Esophagus muscularis mucosa (tissue), 4 donors: ENCODE data around the gene ABI2.

Experiments
- EP300 ChIP-seq: sonication (generic); formaldehyde crosslinking; IDR thresholded peaks from one replicate; pipeline ENCODE4 v1.6.1; 2017; ENCODE audit warnings: antibody characterized with exemption
- POLR2A ChIP-seq: fragments of 450-650 bp; IDR thresholded peaks from one replicate; pipeline ENCODE4 v1.6.1; 2017; ENCODE audit warnings: antibody characterized with exemption, moderate library complexity, mild to moderate bottlenecking, low read depth
- POLR2AphosphoS5 ChIP-seq, 2 donors: sonication (generic); formaldehyde crosslinking; IDR thresholded peaks; one replicate each; pipeline ENCODE4 v1.6.1; 2017; ENCODE audit warnings: antibody characterized with exemption in 2 of 2
- TF ChIP-seq, protein P1 (sequence below), 3 experiments: fragments of 200-600 bp in 2 of 3; fragments of 450-650 bp in 1 of 3; sonication (generic) in 2 of 3; IDR thresholded peaks; one replicate each; pipeline ENCODE4 v1.5.1; 2017 to 2019; ENCODE audit warnings: antibody characterized with exemption in 3 of 3, mild to moderate bottlenecking in 2 of 3, moderate library complexity in 1 of 3

DNA sequence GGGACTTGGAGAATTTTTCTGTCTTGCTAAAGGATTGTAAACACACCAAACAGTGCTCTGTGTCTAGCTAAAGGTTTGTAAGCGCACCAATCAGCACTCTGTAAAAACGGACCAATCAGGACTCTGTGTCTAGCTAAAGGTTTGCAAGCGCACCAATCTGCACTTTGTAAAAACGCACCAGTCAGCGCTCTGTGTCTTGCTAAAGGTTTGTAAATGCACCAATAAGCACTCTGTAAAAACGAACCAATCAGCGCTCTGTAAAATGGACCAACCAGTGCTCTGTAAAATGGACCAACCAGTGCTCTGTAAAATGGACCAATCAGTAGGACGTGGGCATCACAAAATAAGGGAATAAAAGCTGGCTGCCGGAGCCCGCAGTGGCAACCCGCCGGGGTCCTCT lies 16.5 kb downstream of the ABI2 start:
- TF ChIP-seq EP300, result no peak
- TF ChIP-seq, protein P1, sequence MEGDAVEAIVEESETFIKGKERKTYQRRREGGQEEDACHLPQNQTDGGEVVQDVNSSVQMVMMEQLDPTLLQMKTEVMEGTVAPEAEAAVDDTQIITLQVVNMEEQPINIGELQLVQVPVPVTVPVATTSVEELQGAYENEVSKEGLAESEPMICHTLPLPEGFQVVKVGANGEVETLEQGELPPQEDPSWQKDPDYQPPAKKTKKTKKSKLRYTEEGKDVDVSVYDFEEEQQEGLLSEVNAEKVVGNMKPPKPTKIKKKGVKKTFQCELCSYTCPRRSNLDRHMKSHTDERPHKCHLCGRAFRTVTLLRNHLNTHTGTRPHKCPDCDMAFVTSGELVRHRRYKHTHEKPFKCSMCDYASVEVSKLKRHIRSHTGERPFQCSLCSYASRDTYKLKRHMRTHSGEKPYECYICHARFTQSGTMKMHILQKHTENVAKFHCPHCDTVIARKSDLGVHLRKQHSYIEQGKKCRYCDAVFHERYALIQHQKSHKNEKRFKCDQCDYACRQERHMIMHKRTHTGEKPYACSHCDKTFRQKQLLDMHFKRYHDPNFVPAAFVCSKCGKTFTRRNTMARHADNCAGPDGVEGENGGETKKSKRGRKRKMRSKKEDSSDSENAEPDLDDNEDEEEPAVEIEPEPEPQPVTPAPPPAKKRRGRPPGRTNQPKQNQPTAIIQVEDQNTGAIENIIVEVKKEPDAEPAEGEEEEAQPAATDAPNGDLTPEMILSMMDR (IDR thresholded peaks at IDR 0.05), result no peak
- no peak for TF ChIP-seq POLR2AphosphoS5 (IDR thresholded peaks at IDR 0.05)
- no peak for TF ChIP-seq POLR2A
